Common myeloid progenitor, CD34-positive (primary cell): ENCODE measurements around the gene CERKL.

Experiments used
- CTCF ChIA-PET: fragments of 350-600 bp; sonication (Branson Sonifier 250); formaldehyde crosslinking; loops from one replicate; lab custom pipeline; 2021; ENCODE audit warnings: antibody characterized with exemption; lab: Charles Lee
- POLR2A ChIA-PET: fragments of 350-600 bp; sonication (Branson Sonifier 250); formaldehyde crosslinking; loops from one replicate; lab custom pipeline; 2021; ENCODE audit warnings: antibody characterized with exemption; lab: Charles Lee
- DNase-seq, 3 donors: peaks; one replicate each; pipeline versions ENCODE4 v3.0.0 to v3.0.0-alpha.2; 2013
- H3K27ac ChIP-seq, 2 experiments: 1 replicate in 1 of 2; 2 replicates in 1 of 2; pipeline ENCODE4 v1.7.0; 2013; ENCODE audit warnings: inconsistent platforms in 2 of 2, low read length in 2 of 2, mild to moderate bottlenecking in 2 of 2, low read depth in 1 of 2, moderate library complexity in 1 of 2; ENCODE audit not compliant: severe bottlenecking in 2 of 2, insufficient read depth in 1 of 2, poor library complexity in 1 of 2
- H3K27me3 ChIP-seq, 5 experiments: replicated peaks in 2 of 5; 1 replicate in 3 of 5; 2 replicates in 2 of 5; pipeline versions ENCODE4 v1.6.1 to v1.7.0; 2013; ENCODE audit warnings: low read length in 4 of 5, mild to moderate bottlenecking in 2 of 5, moderate library complexity in 2 of 5, inconsistent platforms in 1 of 5; ENCODE audit not compliant: insufficient read depth in 5 of 5, control insufficient read depth in 4 of 5
- H3K36me3 ChIP-seq, 4 experiments: 1 replicate in 2 of 4; 2 replicates in 2 of 4; pipeline versions ENCODE4 v1.6.1 to v1.7.0; 2013; ENCODE audit warnings: low read length in 3 of 4, control low read depth in 1 of 4, mild to moderate bottlenecking in 1 of 4; ENCODE audit not compliant: control insufficient read depth in 4 of 4, insufficient read depth in 4 of 4
- H3K4me1 ChIP-seq, 4 experiments: 1 replicate in 3 of 4; 2 replicates in 1 of 4; pipeline versions ENCODE4 v1.6.1 to v1.7.1; 2013; ENCODE audit warnings: low read length in 3 of 4, mild to moderate bottlenecking in 3 of 4, control low read depth in 1 of 4, inconsistent platforms in 1 of 4, moderate library complexity in 1 of 4; ENCODE audit not compliant: control insufficient read depth in 4 of 4, insufficient read depth in 4 of 4; ENCODE audit errors: control extremely low read depth in 1 of 4
- H3K4me3 ChIP-seq, 7 experiments: 1 replicate in 4 of 7; 2 replicates in 3 of 7; pipeline versions ENCODE4 v1.5.1 to v1.7.0; 2013; ENCODE audit warnings: mild to moderate bottlenecking in 7 of 7, low read length in 6 of 7, moderate library complexity in 6 of 7, inconsistent platforms in 2 of 7, low read depth in 2 of 7, control low read depth in 1 of 7; ENCODE audit not compliant: insufficient read depth in 4 of 7, control insufficient read depth in 1 of 7; ENCODE audit errors: extremely low read depth in 1 of 7
- H3K9me3 ChIP-seq, 5 experiments: 1 replicate in 4 of 5; 2 replicates in 1 of 5; pipeline versions ENCODE4 v1.6.1 to v1.7.1; 2013; ENCODE audit warnings: low read length in 4 of 5, mild to moderate bottlenecking in 2 of 5, inconsistent platforms in 1 of 5, low read depth in 1 of 5, moderate library complexity in 1 of 5; ENCODE audit not compliant: control insufficient read depth in 4 of 5, insufficient read depth in 2 of 5; ENCODE audit errors: control extremely low read depth in 1 of 5
- WGBS: methylation state at CpG from one replicate; pipeline ENCODE4 v1.1.5; 2013; ENCODE audit not compliant: insufficient coverage; 5-methylcytosine and 5-hydroxymethylcytosine counted together

Gene CERKL

DNA sequence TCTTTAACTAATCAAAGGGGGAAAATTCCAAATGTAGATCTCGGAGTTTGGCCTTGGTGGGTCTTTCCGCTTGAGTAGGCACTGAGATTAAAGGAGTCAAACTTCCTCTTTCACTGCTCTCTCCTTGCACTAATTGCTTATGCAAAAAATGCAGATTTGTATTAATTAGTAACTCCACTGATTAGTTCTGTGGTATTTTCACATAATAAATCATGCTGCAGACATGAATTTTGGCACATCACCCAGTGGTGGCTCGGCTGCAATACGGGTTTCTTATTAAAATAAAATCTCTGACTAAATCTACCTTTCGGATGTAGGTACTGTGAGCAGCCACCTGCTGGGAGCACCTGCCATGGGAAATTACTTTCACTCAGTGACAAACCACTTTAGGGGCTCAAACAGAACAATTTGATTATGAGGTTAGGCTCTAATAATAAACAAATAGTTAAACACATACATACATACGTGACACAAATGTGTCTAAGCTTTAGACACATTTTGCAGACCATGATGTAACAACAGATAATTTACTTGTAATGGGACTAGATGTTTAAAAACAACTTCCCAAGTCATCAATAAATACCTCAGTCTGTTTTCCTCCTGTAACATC is 29.8 kb upstream of the CERKL start:
- peaks cover 22 to 75% (median 49%) of the 10 kb centered on the region in 5 experiments for H3K27me3 ChIP-seq
- POLR2A ChIA-PET, result no interaction called here
- 40% methylated on average over 1 of the region's 6 CpGs for WGBS

DNA sequence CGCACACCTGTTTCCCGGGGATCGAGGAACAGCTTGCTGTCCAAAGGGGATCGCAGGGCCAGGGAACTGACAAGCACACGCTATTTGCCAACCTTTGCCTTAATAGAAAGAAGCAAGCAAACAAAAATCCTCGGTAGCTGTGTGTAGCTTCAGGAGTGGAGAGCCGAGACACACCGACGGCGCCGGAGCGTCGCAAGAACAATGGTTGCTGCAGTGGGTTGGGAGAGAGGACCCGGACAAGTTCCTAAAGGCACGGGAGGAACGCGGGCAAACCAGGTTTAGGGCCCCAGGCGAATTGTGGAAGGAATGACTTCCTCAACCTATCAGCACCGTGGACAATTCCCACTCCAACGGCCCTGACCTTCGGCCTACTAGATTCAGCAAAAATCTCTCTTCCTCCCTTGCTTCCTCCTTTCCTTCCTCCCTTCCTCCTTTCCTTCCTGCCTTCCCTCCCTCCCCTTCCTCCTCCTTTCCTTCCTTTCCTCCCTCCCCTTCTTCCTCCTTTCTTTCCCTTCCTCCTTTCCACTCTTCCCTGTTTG is 28.3 kb upstream of the CERKL start:
- H3K4me1 ChIP-seq, result peaks cover 4 to 35% (median 26%) of the 10 kb centered on the region in 4 experiments
- no peak overlapping the region for H3K4me3 ChIP-seq
- DNase-seq, result peak in 1 of 3 donors; percentile 42
- POLR2A ChIA-PET, result no interaction called here
- peaks cover 0 to 4% (median 0%) of the 10 kb centered on the region in 5 experiments for H3K9me3 ChIP-seq
- CTCF ChIA-PET, result interaction anchor here (1.4 kb wide), 1 partner anchor 30 kb away, joined by 3 read pairs; no protein-coding TSS in a partner anchor
- no peaks in the 10 kb centered on the region for H3K36me3 ChIP-seq
- H3K27me3 ChIP-seq, result peaks cover 30 to 89% (median 60%) of the 10 kb centered on the region in 5 experiments
- H3K27ac ChIP-seq, result no peak overlapping the region
- 5% methylated on average over 21 of the region's 21 CpGs for WGBS

More for the DNA sequence above, 29.8 kb upstream of the CERKL start:
- peak in 1 of 3 donors; percentile 3 for DNase-seq
- Histone ChIP-seq H3K4me1 (peaks cover 0 to 21% (median 16%) of the 10 kb centered on the region in 4 experiments), H3K9me3 (peaks cover 0 to under 1% (median 0%) of the 10 kb centered on the region in 5 experiments), H3K27ac (no peak overlapping the region), H3K4me3 (no peak overlapping the region), H3K36me3 (no peaks in the 10 kb centered on the region)
- CTCF ChIA-PET, result interaction anchor here (1.4 kb wide), 1 partner anchor 29 kb away, joined by 3 read pairs; no protein-coding TSS in a partner anchor

DNA sequence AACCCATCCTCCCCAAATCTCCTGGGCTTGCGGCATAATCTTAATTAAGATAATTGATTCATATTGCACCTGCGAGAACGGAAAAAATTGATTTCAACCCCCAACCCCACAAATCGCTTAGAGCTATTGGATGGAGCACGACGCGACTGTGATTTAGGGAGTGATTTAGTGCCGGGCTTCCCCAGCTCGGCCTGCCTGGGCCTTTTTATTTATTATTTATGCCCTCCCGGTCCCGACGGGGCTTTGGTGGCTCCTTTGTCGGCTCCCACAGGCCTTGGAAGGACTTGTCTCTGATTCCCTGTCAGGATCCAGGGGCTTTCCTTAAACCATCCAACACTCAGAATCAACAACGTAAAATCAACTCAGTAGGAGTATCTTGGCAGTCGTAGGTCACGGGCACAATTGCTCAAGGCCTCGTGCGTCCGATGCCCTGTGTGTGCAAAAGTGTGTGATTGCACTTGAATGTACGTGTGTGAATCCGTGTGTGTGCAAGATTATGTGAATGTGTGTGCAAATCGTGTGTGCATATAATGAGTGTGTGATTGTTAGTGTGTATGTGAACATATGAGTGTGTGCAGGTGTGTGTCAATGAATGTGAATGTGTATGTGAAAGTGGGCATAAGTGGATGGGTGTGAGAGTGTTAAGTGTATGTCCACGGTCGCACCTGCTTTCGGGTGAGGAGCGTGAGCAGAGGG is 27.7 kb upstream of the CERKL start:
- peaks cover 4 to 36% (median 27%) of the 10 kb centered on the region in 4 experiments for H3K4me1 ChIP-seq
- 8% methylated on average over 22 of the region's 26 CpGs for WGBS

DNA sequence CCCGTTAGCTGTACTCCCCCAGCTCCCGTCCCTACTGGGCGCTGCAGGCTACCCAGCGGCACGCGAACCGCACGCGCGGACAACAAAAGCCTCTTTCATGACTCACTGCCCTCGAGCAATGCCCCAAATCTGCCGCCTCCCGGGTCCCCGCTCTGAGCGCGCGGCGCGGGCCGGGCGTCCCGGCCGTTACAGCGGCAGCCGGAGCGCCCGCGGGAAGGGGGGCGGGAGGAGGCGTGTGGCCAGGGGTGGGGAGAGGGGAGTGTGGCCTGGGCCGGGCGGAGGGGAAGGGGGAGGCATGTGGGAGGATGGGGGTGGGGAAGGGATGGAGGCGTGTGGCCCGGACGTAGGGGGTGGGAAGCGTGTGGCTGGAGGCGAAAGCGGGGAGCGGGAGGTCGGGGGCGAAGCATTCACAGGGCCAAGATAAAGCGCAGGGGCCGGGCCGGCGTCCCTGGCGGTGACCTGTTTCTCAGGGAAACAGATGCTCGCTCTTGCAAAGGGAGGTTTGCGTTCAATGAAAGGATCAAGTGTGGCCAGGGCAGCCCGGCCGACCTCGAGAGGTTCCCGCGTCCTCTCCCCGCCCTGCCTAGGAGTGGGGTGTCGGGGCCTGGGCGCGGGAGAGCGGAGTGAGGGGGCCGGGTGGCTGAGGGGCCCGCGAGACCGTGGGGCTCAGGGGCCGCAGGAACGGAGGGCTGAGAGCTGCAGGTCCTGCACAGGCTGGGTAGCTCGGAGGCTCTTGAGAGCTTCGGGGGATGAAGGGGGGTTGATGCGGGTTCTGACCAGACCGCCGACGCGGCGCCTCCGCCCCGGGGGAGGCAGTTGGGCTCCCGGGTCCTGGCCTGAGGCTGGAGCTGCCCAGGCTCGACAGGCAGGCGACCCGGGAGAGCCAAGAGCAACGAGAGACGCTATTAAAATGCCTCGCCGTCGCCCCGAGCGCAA is 26.9 kb upstream of the CERKL start:
- no peak overlapping the region for H3K27ac ChIP-seq
- CTCF ChIA-PET, result no interaction called here

More for the DNA sequence above, 27.7 kb upstream of the CERKL start:
- H3K4me3 ChIP-seq, result no peak overlapping the region
- H3K9me3 ChIP-seq, result peaks cover 0 to 4% (median 0%) of the 10 kb centered on the region in 5 experiments
- peak in 1 of 3 donors; percentile 14 for DNase-seq
- peaks cover 30 to 93% (median 65%) of the 10 kb centered on the region in 5 experiments for H3K27me3 ChIP-seq
- H3K36me3 ChIP-seq, result no peaks in the 10 kb centered on the region
- ChIA-PET POLR2A (no interaction called here), CTCF (no interaction called here)
- H3K27ac ChIP-seq, result no peak overlapping the region

DNA sequence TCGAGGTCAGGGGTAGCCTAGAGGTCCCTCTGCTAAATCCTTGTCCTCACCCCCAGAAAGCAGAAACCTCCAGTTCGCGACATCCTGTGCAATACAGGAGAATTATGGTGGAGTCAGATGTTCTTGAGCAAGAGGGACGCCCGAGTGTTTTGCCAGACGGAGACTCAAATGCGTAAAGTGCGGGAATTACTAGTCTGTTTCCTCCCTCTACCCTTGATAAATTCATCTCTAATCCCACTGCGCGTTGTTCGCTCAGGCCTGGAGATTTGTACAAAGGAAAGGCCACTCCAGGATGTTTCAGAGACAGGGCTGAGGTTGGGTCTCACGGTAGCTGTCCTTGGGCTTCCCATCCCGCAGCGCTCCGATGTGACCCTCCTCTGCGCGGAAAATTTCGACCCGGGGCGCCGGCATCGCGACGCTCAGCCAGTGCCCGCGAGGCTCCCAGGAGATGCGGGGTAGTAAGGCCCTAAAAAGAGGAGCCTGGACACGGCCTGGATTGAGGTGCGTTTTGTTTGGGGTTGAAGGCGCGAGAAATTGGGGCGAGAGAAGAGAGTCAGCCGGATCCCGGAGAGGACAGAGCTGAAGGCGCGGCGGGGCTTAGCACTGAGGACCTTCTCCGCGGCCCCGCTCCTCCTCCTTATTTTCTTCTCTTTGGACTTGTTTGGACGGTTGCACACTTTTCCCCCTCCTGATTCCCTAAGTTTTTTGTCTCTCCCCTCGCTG is 26.1 kb upstream of the CERKL start:
- H3K27me3 ChIP-seq, result peaks cover 35 to 98% (median 72%) of the 10 kb centered on the region in 5 experiments
- CTCF ChIA-PET, result no interaction called here
- POLR2A ChIA-PET, result no interaction called here
- H3K4me1 ChIP-seq, result peaks cover 4 to 36% (median 29%) of the 10 kb centered on the region in 4 experiments
- peak in 1 of 3 donors; percentile 22 for DNase-seq
- H3K27ac ChIP-seq, result no peak overlapping the region
- H3K9me3 ChIP-seq, result peaks cover 0 to 8% (median 3%) of the 10 kb centered on the region in 5 experiments
- H3K4me3 ChIP-seq, result peak overlapping the region in 4 of 7 experiments; percentile 23 to 42 (median 38)
- WGBS, result 3% methylated on average over 36 of the region's 42 CpGs
- H3K36me3 ChIP-seq, result no peaks in the 10 kb centered on the region

More for the DNA sequence above, 26.9 kb upstream of the CERKL start:
- H3K9me3 ChIP-seq, result peaks cover 0 to 4% (median 3%) of the 10 kb centered on the region in 5 experiments
- H3K4me3 ChIP-seq, result peak overlapping the region in 4 of 7 experiments; percentile 23 to 45 (median 38)
- peaks cover 33 to 95% (median 68%) of the 10 kb centered on the region in 5 experiments for H3K27me3 ChIP-seq
- POLR2A ChIA-PET, result interaction anchor here (0.6 kb wide), 1 partner anchor 9 kb away, joined by 3 read pairs; no protein-coding TSS in a partner anchor
- 2% methylated on average over 51 of the region's 85 CpGs for WGBS
- DNase-seq, result peak in 2 of 3 donors; percentile 49 to 58
- no peaks in the 10 kb centered on the region for H3K36me3 ChIP-seq
- peaks cover 4 to 36% (median 27%) of the 10 kb centered on the region in 4 experiments for H3K4me1 ChIP-seq
